Endothelial cell of umbilical vein (primary cell): ENCODE measurements around the gene L2HGDH. TPM values are rescaled to one million over a fixed set of nuclear protein-coding genes. Genes with fewer than 3 reads are reported as not detected.
"Not testable (repeated sequence)": the region's sequence is repeated elsewhere in the genome, so short reads cannot be mapped to it uniquely, and the experiment has no call there.

ENCODE experiments used
- BruUV-seq: library from RNA; stranded (reverse); fragments of 400-500 nt; replicated peaks from 2 replicates; lab custom pipeline; 2021; lab: Mats Ljungman, UMichigan
- CTCF ChIA-PET: fragments of 300-600, 350-600 bp; sonication (Branson Sonifier 250); formaldehyde crosslinking; loops from one replicate; lab custom pipeline; 2021; ENCODE audit warnings: antibody characterized with exemption, inconsistent platforms; lab: Charles Lee
- POLR2A ChIA-PET: fragments of 300-600, 350-600 bp; sonication (Branson Sonifier 250); formaldehyde crosslinking; loops from one replicate; lab custom pipeline; 2021; ENCODE audit warnings: antibody characterized with exemption, inconsistent platforms; lab: Charles Lee
- DNase-seq: peaks from one replicate; pipeline ENCODE4 v3.0.0-alpha.2; 2011; ENCODE audit warnings: low read depth, low spot score
- FAIRE-seq: peaks from 2 replicates; lab custom pipeline; 2011; peaks lifted over from hg19 to GRCh38; lab: Jason Lieb, UNC
- H2AFZ ChIP-seq: 2 replicates; pipeline ENCODE4 v1.6.0; 2012; ENCODE audit warnings: low read depth, low read length, control low read depth, inconsistent platforms
- H3K27ac ChIP-seq: 2 replicates; pipeline ENCODE4 v1.5.1; 2011; ENCODE audit warnings: low read depth, mild to moderate bottlenecking, control low read depth, low read length, moderate library complexity; ENCODE audit not compliant: insufficient read depth
- H3K27me3 ChIP-seq, 2 experiments: 2 replicates each; pipeline versions ENCODE4 v1.6.0 to v1.6.1; 2011; ENCODE audit warnings: low read length in 2 of 2, mixed read lengths in 1 of 2; ENCODE audit not compliant: control insufficient read depth in 2 of 2, insufficient read depth in 2 of 2
- H3K36me3 ChIP-seq, 2 experiments: 2 replicates in 1 of 2; 3 replicates in 1 of 2; pipeline ENCODE4 v1.5.1; 2011; ENCODE audit warnings: low read length in 2 of 2, mild to moderate bottlenecking in 1 of 2, moderate library complexity in 1 of 2; ENCODE audit not compliant: control insufficient read depth in 2 of 2, insufficient read depth in 2 of 2; ENCODE audit errors: extremely low read depth in 1 of 2
- H3K4me1 ChIP-seq: 3 replicates; pipeline ENCODE4 v1.5.1; 2011; ENCODE audit warnings: mild to moderate bottlenecking, low read length; ENCODE audit not compliant: control insufficient read depth, insufficient read depth; ENCODE audit errors: extremely low read depth
- H3K4me2 ChIP-seq: 2 replicates; pipeline ENCODE4 v1.6.1; 2011; ENCODE audit warnings: low read length, control low read depth, mixed read lengths; ENCODE audit not compliant: insufficient read depth
- H3K4me3 ChIP-seq, 3 experiments: fragments of 200-600 bp in 1 of 3; sonication (generic), shearing (Covaris generic) in 1 of 3; replicated peaks in 1 of 3; 2 replicates each; pipeline ENCODE4 v1.5.1; 2011 to 2016; ENCODE audit warnings: control low read depth in 3 of 3, low read length in 3 of 3, mild to moderate bottlenecking in 2 of 3, inconsistent platforms in 1 of 3, low read depth in 1 of 3, moderate library complexity in 1 of 3; ENCODE audit not compliant: insufficient read depth in 1 of 3
- H3K79me2 ChIP-seq: 2 replicates; pipeline ENCODE4 v1.6.0; 2012; ENCODE audit warnings: low read length, inconsistent platforms; ENCODE audit not compliant: control insufficient read depth, insufficient read depth
- H3K9ac ChIP-seq: replicated peaks from 2 replicates; pipeline ENCODE3; 2011; ENCODE audit warnings: low read length, control low read depth; ENCODE audit not compliant: insufficient read depth; ENCODE audit errors: extremely low read depth
- H3K9me1 ChIP-seq: replicated peaks from 3 replicates; pipeline ENCODE4 v1.6.0; 2011; ENCODE audit warnings: mild to moderate bottlenecking, low read length; ENCODE audit not compliant: control insufficient read depth, insufficient read depth; ENCODE audit errors: extremely low read depth
- H3K9me3 ChIP-seq: replicated peaks from 2 replicates; pipeline ENCODE4 v1.5.1; 2012; ENCODE audit warnings: low read length, inconsistent platforms; ENCODE audit not compliant: control insufficient read depth, insufficient read depth
- H4K20me1 ChIP-seq: replicated peaks from 2 replicates; pipeline ENCODE3; 2011; ENCODE audit warnings: mild to moderate bottlenecking, low read length; ENCODE audit not compliant: control insufficient read depth, insufficient read depth; ENCODE audit errors: extremely low read depth
- EZH2 ChIP-seq: IDR thresholded peaks from 2 replicates; pipeline ENCODE4 v1.6.1; 2012; ENCODE audit warnings: borderline replicate concordance, low read depth, mild to moderate bottlenecking, moderate library complexity, low read length, inconsistent platforms; ENCODE audit not compliant: severe bottlenecking
- FOS ChIP-seq: IDR thresholded peaks from 2 replicates; pipeline ENCODE4 v1.6.1; 2011; ENCODE audit warnings: mild to moderate bottlenecking, low read length, moderate library complexity, borderline replicate concordance; ENCODE audit not compliant: insufficient read depth
- GATA2 ChIP-seq: IDR thresholded peaks from 2 replicates; pipeline ENCODE4 v1.7.0; 2011; ENCODE audit warnings: low read depth, mild to moderate bottlenecking, moderate library complexity, mixed read lengths, low read length; ENCODE audit not compliant: insufficient read length, insufficient read depth
- JUN ChIP-seq: IDR thresholded peaks from 2 replicates; pipeline ENCODE4 v1.6.1; 2011; ENCODE audit warnings: borderline replicate concordance, low read depth; ENCODE audit not compliant: insufficient read length, insufficient read depth
- MYC ChIP-seq: IDR thresholded peaks from one replicate; pipeline ENCODE4 v1.6.1; 2011; ENCODE audit warnings: mild to moderate bottlenecking, low read depth, low read length
- POLR2A ChIP-seq: IDR thresholded peaks from 2 replicates; pipeline ENCODE4 v1.6.1; 2012; ENCODE audit warnings: low read depth, mild to moderate bottlenecking, control low read depth, low read length
- POLR2AphosphoS5 ChIP-seq: IDR thresholded peaks from 2 replicates; pipeline ENCODE4 v1.6.1; 2012; ENCODE audit warnings: low read depth, mild to moderate bottlenecking, control low read depth, low read length, moderate library complexity; ENCODE audit not compliant: insufficient read depth
- dilution Hi-C: fragments of 300-500 bp; cut with MboI; formaldehyde crosslinking; loops from one replicate; pipeline ENCODE4 v1.15.0; 2019; ENCODE audit warnings: low sequenced_read_pairs; ENCODE audit not compliant: extremely low pct_ligation_motif_present
- intact Hi-C: fragments of 100-400 bp; cut with micrococcal nuclease; formaldehyde crosslinking; loops from one replicate; pipeline ENCODE4 v1.10.0; 2022
- polyA plus RNA-seq, 4 experiments: library from polyadenylated mRNA; depleted of rRNA in 3 of 4; stranded (reverse) in 3 of 4; unstranded in 1 of 4; fragments of >200 nt; gene quantifications; 2 replicates each; pipeline versions ENCODE4 v1.2.1 to v1.2.3, GENCODE V29; 2011 to 2012; ENCODE audit warnings: missing spikeins in 1 of 4
- total RNA-seq: library from RNA; stranded (reverse); gene quantifications from 2 replicates; pipeline ENCODE4 v1.2.3, GENCODE V29; 2021
- TF ChIP-seq, protein P1 (sequence below): IDR thresholded peaks from 2 replicates; pipeline ENCODE4 v1.6.1; 2011; ENCODE audit not compliant: insufficient read depth, insufficient read length

L2HGDH gene
- total and polyA plus RNA-seq, 2 donors (not counting 3 experiments of a cell fraction or from before 2014, with no cell fraction given), result 2.5 to 5.3 TPM

DNA sequence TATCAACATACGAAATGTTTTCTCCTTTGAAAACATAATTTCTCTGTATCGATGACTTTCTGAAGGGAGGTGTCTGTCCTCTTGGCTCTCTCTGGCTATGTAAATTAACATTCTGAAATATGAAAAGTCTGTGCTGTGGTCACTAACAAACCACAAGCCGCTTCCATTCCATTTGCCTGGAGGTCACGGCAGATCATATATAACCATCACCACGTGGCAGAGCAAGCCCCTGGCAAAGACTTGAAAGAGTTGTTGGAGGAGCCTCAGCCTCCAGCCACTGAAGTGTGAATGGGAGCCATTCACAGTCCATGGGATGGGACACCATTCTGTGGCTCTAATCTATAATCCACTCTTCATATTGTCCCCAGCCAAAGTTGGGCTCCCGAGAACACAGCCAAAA, 45.1 kb upstream of the L2HGDH start:
- intact Hi-C loops (no loop called here), dilution Hi-C loops (no loop called here)
- Histone ChIP-seq H4K20me1 (no peaks in the 10 kb centered on the region), H3K27ac (no peak overlapping the region), H3K4me1 (no peaks in the 10 kb centered on the region), H3K9ac (no peak overlapping the region), H3K4me2 (no peak overlapping the region), H2AFZ (no peak overlapping the region), H3K36me3 (no peaks in the 10 kb centered on the region), H3K9me1 (no peaks in the 10 kb centered on the region), H3K27me3 (no peaks in the 10 kb centered on the region), H3K4me3 (no peak overlapping the region), H3K79me2 (no peaks in the 10 kb centered on the region), H3K9me3 (no peaks in the 10 kb centered on the region)
- CTCF ChIA-PET, result no interaction called here
- no TSS peak for BruUV-seq
- no peak for DNase-seq
- TF ChIP-seq GATA2, result no peak
- TF ChIP-seq POLR2A, result no peak
- TF ChIP-seq JUN, result no peak
- TF ChIP-seq FOS, result no peak
- no peak for TF ChIP-seq MYC
- TF ChIP-seq POLR2AphosphoS5, result no peak
- TF ChIP-seq, protein P1, sequence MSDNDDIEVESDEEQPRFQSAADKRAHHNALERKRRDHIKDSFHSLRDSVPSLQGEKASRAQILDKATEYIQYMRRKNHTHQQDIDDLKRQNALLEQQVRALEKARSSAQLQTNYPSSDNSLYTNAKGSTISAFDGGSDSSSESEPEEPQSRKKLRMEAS, result no peak
- no peak for TF ChIP-seq EZH2
- no peak for FAIRE-seq
- POLR2A ChIA-PET, result no interaction called here

DNA sequence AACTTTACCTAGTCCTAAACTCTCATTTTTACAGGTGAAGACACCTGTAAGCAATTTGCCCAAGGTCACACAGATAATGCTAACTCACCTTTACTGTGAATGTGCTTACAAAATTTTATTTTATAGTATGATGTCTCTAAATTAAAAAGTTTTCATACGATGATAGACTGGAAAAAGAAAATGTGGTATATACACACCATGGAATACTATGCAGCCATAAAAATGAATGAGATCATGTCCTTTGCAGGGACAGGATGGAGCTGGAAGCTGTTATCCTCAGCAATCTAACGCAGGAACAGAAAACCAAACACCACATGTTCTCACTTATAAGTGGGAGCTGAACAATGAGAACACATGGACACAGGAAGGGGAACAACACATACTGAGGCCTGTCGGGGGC, 44.3 kb upstream of the L2HGDH start:
- H4K20me1 ChIP-seq, H2AFZ ChIP-seq, dilution Hi-C loops, H3K36me3 ChIP-seq, H3K4me1 ChIP-seq, intact Hi-C loops, H3K4me2 ChIP-seq, BruUV-seq, H3K79me2 ChIP-seq, POLR2A ChIA-PET, H3K9ac ChIP-seq, FAIRE-seq, H3K9me3 ChIP-seq, H3K4me3 ChIP-seq, H3K27me3 ChIP-seq, DNase-seq, H3K27ac ChIP-seq, H3K9me1 ChIP-seq: not testable (repeated sequence)
- CTCF ChIA-PET, result interaction anchor here (0.9 kb wide), 1 partner anchor 11 kb away, joined by 3 read pairs; no protein-coding TSS in a partner anchor
